ENCODE data around the gene OR10H4. TPM values are rescaled to one million over a fixed set of nuclear protein-coding genes. Genes with fewer than 3 reads are reported as not detected.
"Not testable (repeated sequence)": the region's sequence is repeated elsewhere in the genome, so short reads cannot be mapped to it uniquely, and the experiment has no call there.

Gene OR10H4
- total RNA-seq, 1 donor from 2014 or later, result not detected

DNA sequence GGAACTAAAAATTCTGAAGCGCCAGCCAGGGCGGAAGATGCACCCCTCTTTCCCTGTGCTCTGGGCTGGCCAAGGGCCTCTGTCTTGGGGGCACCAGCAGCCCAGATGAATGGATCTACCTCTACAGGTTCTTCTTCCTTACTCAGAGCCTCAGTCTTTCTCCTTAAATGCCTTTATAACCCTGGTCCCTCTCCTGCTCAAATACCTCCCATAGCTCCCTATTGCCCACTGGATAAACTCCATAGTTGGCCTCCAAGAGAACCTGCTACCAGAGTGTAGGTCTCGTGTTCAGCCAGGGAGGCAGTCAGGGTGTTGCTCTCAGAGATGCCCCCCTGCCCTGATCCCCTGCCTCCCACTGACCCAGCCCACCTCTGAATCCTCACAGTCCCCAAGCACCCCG is 30.5 kb downstream of the OR10H4 start:
- Histone ChIP-seq H3K4me1 (no peaks in the 10 kb centered on the region), H3K4me3 (no peak overlapping the region), H3K27me3 (no peaks in the 10 kb centered on the region), H3K27ac (no peak overlapping the region), H3K9me3 (peaks cover 5% of the 10 kb centered on the region), H3K36me3 (no peaks in the 10 kb centered on the region)
- TF ChIP-seq POLR2AphosphoS5 (IDR thresholded peaks at IDR 0.05; ENCODE audit: insufficient read depth in 1 of 2, low read depth in 1 of 2), result no peak
- no peak for TF ChIP-seq POLR2A (IDR thresholded peaks at IDR 0.05)
- TF ChIP-seq, protein P1, sequence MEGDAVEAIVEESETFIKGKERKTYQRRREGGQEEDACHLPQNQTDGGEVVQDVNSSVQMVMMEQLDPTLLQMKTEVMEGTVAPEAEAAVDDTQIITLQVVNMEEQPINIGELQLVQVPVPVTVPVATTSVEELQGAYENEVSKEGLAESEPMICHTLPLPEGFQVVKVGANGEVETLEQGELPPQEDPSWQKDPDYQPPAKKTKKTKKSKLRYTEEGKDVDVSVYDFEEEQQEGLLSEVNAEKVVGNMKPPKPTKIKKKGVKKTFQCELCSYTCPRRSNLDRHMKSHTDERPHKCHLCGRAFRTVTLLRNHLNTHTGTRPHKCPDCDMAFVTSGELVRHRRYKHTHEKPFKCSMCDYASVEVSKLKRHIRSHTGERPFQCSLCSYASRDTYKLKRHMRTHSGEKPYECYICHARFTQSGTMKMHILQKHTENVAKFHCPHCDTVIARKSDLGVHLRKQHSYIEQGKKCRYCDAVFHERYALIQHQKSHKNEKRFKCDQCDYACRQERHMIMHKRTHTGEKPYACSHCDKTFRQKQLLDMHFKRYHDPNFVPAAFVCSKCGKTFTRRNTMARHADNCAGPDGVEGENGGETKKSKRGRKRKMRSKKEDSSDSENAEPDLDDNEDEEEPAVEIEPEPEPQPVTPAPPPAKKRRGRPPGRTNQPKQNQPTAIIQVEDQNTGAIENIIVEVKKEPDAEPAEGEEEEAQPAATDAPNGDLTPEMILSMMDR (IDR thresholded peaks at IDR 0.05), result no peak
- intact Hi-C loops (cut with DNase I), result no loop called here
- DNase-seq (ENCODE audit: extremely low spot score in 2 of 2), result no peak

GRCh38 chr19:15985831-15986230 is 37.0 kb downstream of the OR10H4 start:
- H3K36me3 ChIP-seq; H3K27me3 ChIP-seq; H3K9me3 ChIP-seq; H3K27ac ChIP-seq; H3K4me3 ChIP-seq; H3K4me1 ChIP-seq; DNase-seq (ENCODE audit: extremely low spot score in 2 of 2); intact Hi-C loops (cut with DNase I): not testable (repeated sequence)

DNA sequence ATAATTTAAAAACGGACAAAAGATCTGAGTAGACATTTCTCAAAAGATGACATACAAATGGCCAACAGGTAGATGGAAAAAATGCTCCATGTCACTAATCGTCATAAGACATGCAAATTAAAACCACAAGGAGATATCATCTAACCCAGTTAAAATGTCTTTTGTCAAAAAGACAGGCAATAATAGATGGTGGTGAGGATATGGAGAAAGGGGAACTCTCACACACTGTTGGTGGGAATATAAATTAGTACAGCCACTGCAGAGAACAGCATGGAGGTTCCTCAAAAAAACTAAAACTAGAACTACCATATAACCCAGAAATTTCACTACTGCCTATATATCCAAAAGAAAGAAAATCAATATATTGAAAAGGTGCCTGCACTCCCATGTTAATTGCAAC is 37.9 kb downstream of the OR10H4 start:
- Histone ChIP-seq H3K4me1 (no peaks in the 10 kb centered on the region), H3K9me3 (peaks cover 5% of the 10 kb centered on the region), H3K36me3 (no peaks in the 10 kb centered on the region), H3K4me3 (no peak overlapping the region), H3K27me3 (no peaks in the 10 kb centered on the region), H3K27ac (no peak overlapping the region)
- intact Hi-C loops (cut with DNase I), result no loop called here
- TF ChIP-seq, protein P1 (IDR thresholded peaks at IDR 0.05), result no peak
- no peak for TF ChIP-seq POLR2A (IDR thresholded peaks at IDR 0.05)
- no peak for TF ChIP-seq POLR2AphosphoS5 (IDR thresholded peaks at IDR 0.05; ENCODE audit: insufficient read depth in 1 of 2, low read depth in 1 of 2)
- DNase-seq (ENCODE audit: extremely low spot score in 2 of 2), result no peak

DNA sequence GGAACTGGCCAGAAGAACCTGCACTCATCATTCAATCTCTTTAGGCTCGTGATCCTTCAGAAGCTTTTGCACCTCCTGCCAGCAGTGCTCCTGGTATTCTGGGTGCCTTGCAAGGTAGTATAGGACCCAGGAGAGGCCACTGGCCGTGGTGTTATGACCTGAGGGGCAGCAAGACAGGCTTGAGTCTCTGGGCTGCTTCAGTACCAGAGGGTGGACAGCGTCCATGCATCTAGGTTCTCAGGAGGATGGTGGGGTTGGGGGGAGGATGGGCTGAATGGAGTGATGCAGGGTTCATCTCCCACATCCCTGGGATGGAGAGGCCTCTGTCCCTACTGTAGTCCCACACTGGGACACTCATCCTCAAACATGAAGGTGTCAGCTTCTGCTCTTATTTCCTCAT is 41.1 kb downstream of the OR10H4 start:
- H3K36me3 ChIP-seq, result no peaks in the 10 kb centered on the region
- intact Hi-C loops (cut with DNase I), result no loop called here
- TF ChIP-seq, protein P1 (IDR thresholded peaks at IDR 0.05), result no peak
- no peak for TF ChIP-seq POLR2AphosphoS5 (IDR thresholded peaks at IDR 0.05; ENCODE audit: insufficient read depth in 1 of 2, low read depth in 1 of 2)
- no peak for TF ChIP-seq POLR2A (IDR thresholded peaks at IDR 0.05)
- no peaks in the 10 kb centered on the region for H3K9me3 ChIP-seq
- no peaks in the 10 kb centered on the region for H3K4me1 ChIP-seq
- no peak for DNase-seq (ENCODE audit: extremely low spot score in 2 of 2)
- H3K27me3 ChIP-seq, result no peaks in the 10 kb centered on the region
- H3K4me3 ChIP-seq, result no peak overlapping the region
- H3K27ac ChIP-seq, result no peak overlapping the region

DNA sequence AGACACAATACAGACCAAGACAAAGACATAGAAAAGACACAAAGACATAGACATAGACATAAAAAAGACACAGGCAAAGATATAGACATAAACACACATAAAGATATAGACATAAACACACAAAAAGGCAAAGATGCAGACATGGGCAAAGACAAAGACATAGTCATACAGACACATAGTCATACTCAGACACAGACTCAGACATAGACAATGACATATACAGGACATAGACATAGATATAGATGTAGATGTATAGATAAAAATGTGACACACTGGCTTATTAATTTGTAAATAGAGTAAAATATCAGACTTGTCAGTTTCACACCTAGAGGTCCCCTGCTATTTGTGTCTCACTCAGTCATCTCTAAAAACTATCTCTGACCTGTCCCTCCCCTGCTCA is 42.8 kb downstream of the OR10H4 start:
- H3K9me3 ChIP-seq, result no peaks in the 10 kb centered on the region
- H3K36me3 ChIP-seq, result no peaks in the 10 kb centered on the region
- no peaks in the 10 kb centered on the region for H3K4me1 ChIP-seq
- no peak overlapping the region for H3K27ac ChIP-seq
- intact Hi-C loops (cut with DNase I), result no loop called here
- TF ChIP-seq POLR2AphosphoS5 (IDR thresholded peaks at IDR 0.05; ENCODE audit: insufficient read depth in 1 of 2, low read depth in 1 of 2) (no peak), POLR2A (IDR thresholded peaks at IDR 0.05) (no peak)
- TF ChIP-seq, protein P1 (IDR thresholded peaks at IDR 0.05), result no peak
- no peaks in the 10 kb centered on the region for H3K27me3 ChIP-seq
- H3K4me3 ChIP-seq, result no peak overlapping the region
- no peak for DNase-seq (ENCODE audit: extremely low spot score in 2 of 2)

GRCh38 chr19:15992014-15992413 is 43.2 kb downstream of the OR10H4 start:
- no peak for DNase-seq (ENCODE audit: extremely low spot score in 2 of 2)
- Histone ChIP-seq H3K36me3 (no peaks in the 10 kb centered on the region), H3K9me3 (no peaks in the 10 kb centered on the region), H3K27me3 (no peaks in the 10 kb centered on the region), H3K27ac (no peak overlapping the region), H3K4me1 (no peaks in the 10 kb centered on the region), H3K4me3 (no peak overlapping the region)
- TF ChIP-seq POLR2AphosphoS5 (IDR thresholded peaks at IDR 0.05; ENCODE audit: insufficient read depth in 1 of 2, low read depth in 1 of 2), result no peak
- no peak for TF ChIP-seq POLR2A (IDR thresholded peaks at IDR 0.05)
- TF ChIP-seq, protein P1 (IDR thresholded peaks at IDR 0.05), result no peak
- intact Hi-C loops (cut with DNase I), result no loop called here
